ENCODE results near the gene BPIFB6.
"Not testable (repeated sequence)": the region's sequence is repeated elsewhere in the genome, so short reads cannot be mapped to it uniquely, and the experiment has no call there.

The BPIFB6 gene

GRCh38 chr20:33042983-33043730 lies 11.7 kb downstream of the BPIFB6 start:
- TF ChIP-seq POLR2A (IDR thresholded peaks at IDR 0.05; ENCODE audit: low read depth, low read length), result no peak
- DNase-seq (ENCODE audit: insufficient read length, low spot score) (no peak), FAIRE-seq (no peak)

GRCh38 chr20:33043731-33044181 lies 12.3 kb downstream of the BPIFB6 start:
- TF ChIP-seq POLR2A (IDR thresholded peaks at IDR 0.05; ENCODE audit: low read depth, low read length), result no peak
- DNase-seq (ENCODE audit: insufficient read length, low spot score) (no peak), FAIRE-seq (no peak)

- not testable (repeated sequence) for FAIRE-seq
Measured at GRCh38 chr20:33045129-33045721, 13.8 kb downstream of the BPIFB6 start.

GRCh38 chr20:33046412-33046811 lies 15.0 kb downstream of the BPIFB6 start:
- no peak for DNase-seq (ENCODE audit: insufficient read length, low spot score)
- FAIRE-seq, result no peak
- TF ChIP-seq POLR2A (IDR thresholded peaks at IDR 0.05; ENCODE audit: low read depth, low read length), result no peak

More at GRCh38 chr20:33045129-33045721, 13.8 kb downstream of the BPIFB6 start:
- not testable (repeated sequence) for DNase-seq (ENCODE audit: insufficient read length, low spot score)

- no peak for TF ChIP-seq POLR2A (IDR thresholded peaks at IDR 0.05; ENCODE audit: low read depth, low read length)
- DNase-seq (ENCODE audit: insufficient read length, low spot score), result no peak
- no peak for FAIRE-seq
Measured at GRCh38 chr20:33051333-33051732, 19.9 kb downstream of the BPIFB6 start.

GRCh38 chr20:33053291-33054106 lies 22.1 kb downstream of the BPIFB6 start, which contains the start of gene BPIFB3:
BPIFB3 (plus strand) TSS chr20:33053903; CDS start chr20:33055436, 1,533 bp downstream.
- FAIRE-seq (no peak), DNase-seq (ENCODE audit: insufficient read length, low spot score) (no peak)
- no peak for TF ChIP-seq POLR2A (IDR thresholded peaks at IDR 0.05; ENCODE audit: low read depth, low read length)

GRCh38 chr20:33054381-33054780 lies 22.9 kb downstream of the BPIFB6 start:
- FAIRE-seq (no peak), DNase-seq (ENCODE audit: insufficient read length, low spot score) (no peak)
- no peak for TF ChIP-seq POLR2A (IDR thresholded peaks at IDR 0.05; ENCODE audit: low read depth, low read length)

GRCh38 chr20:33054791-33055190 lies 23.3 kb downstream of the BPIFB6 start:
- FAIRE-seq (no peak), DNase-seq (ENCODE audit: insufficient read length, low spot score) (no peak)
- no peak for TF ChIP-seq POLR2A (IDR thresholded peaks at IDR 0.05; ENCODE audit: low read depth, low read length)

- no peak for FAIRE-seq
- DNase-seq (ENCODE audit: insufficient read length, low spot score), result no peak
- no peak for TF ChIP-seq POLR2A (IDR thresholded peaks at IDR 0.05; ENCODE audit: low read depth, low read length)
Measured at GRCh38 chr20:33059136-33059535, 27.7 kb downstream of the BPIFB6 start.

- FAIRE-seq, result no peak
- no peak for TF ChIP-seq POLR2A (IDR thresholded peaks at IDR 0.05; ENCODE audit: low read depth, low read length)
- DNase-seq (ENCODE audit: insufficient read length, low spot score), result no peak
Measured at GRCh38 chr20:33059741-33060390, 28.4 kb downstream of the BPIFB6 start.

- DNase-seq (ENCODE audit: insufficient read length, low spot score) (no peak), FAIRE-seq (no peak)
- TF ChIP-seq POLR2A (IDR thresholded peaks at IDR 0.05; ENCODE audit: low read depth, low read length), result no peak
Measured at GRCh38 chr20:33061658-33062028, 30.2 kb downstream of the BPIFB6 start.

- no peak for DNase-seq (ENCODE audit: insufficient read length, low spot score)
- no peak for FAIRE-seq
- TF ChIP-seq POLR2A (IDR thresholded peaks at IDR 0.05; ENCODE audit: low read depth, low read length), result no peak
Measured at GRCh38 chr20:33062105-33062824, 30.8 kb downstream of the BPIFB6 start.

GRCh38 chr20:33062825-33063149 lies 31.3 kb downstream of the BPIFB6 start:
- DNase-seq (ENCODE audit: insufficient read length, low spot score) (no peak), FAIRE-seq (no peak)
- no peak for TF ChIP-seq POLR2A (IDR thresholded peaks at IDR 0.05; ENCODE audit: low read depth, low read length)

Measured in H54 (cell line).